K562 (cell line): Measurements from ENCODE around the gene CBFA2T3. TPM values are rescaled to one million over a fixed set of nuclear protein-coding genes. Genes with fewer than 3 reads are reported as not detected.

Experiments
- CBX2 ChIP-seq: fragments of 200-600 bp; sonication (generic); IDR thresholded peaks from one replicate; pipeline ENCODE4 v1.6.1; 2012; ENCODE audit warnings: mild to moderate bottlenecking, low read length, inconsistent platforms; ENCODE audit not compliant: insufficient read depth, poor library complexity, severe bottlenecking
- CBX8 ChIP-seq: fragments of 200-600 bp; sonication (generic); IDR thresholded peaks from 2 replicates; pipeline ENCODE4 v1.6.1; 2012; ENCODE audit warnings: borderline replicate concordance, mixed run types, low read depth, mild to moderate bottlenecking, moderate library complexity, mixed read lengths, low read length, control low read depth, inconsistent platforms; ENCODE audit not compliant: poor library complexity, severe bottlenecking; ENCODE audit errors: extremely low read depth
- EHMT2 ChIP-seq: fragments of 450-650 bp; IDR thresholded peaks from 2 replicates; pipeline ENCODE4 v1.6.1; 2018; ENCODE audit warnings: antibody characterized with exemption
- GTF2F1 ChIP-seq: IDR thresholded peaks from 2 replicates; pipeline ENCODE4 v1.6.1; 2011; ENCODE audit warnings: low read depth, low read length, improper control_type of control experiment
- HDAC2 ChIP-seq: fragments of 450-650 bp; IDR thresholded peaks from 2 replicates; pipeline ENCODE4 v1.6.1; 2016; ENCODE audit warnings: mild to moderate bottlenecking
- HMGN3 ChIP-seq: IDR thresholded peaks from 2 replicates; pipeline ENCODE4 v1.6.1; 2011; ENCODE audit warnings: borderline replicate concordance, low read depth, mild to moderate bottlenecking, mixed read lengths, low read length; ENCODE audit not compliant: insufficient read length; ENCODE audit errors: extremely low read depth
- PHB ChIP-seq: fragments of 250-450 bp; sonication (Bioruptor Pico); IDR thresholded peaks from 2 replicates; pipeline ENCODE4 v1.5.0; 2021
- RBM34 ChIP-seq: fragments of 200-400 bp; formaldehyde crosslinking; IDR thresholded peaks from 2 replicates; pipeline ENCODE4 v1.6.1; 2018; ENCODE audit warnings: low read length, borderline replicate concordance; ENCODE audit not compliant: insufficient read depth
- RFX7 ChIP-seq: fragments of 250-450 bp; sonication (Bioruptor Pico); IDR thresholded peaks from 2 replicates; pipeline ENCODE4 v1.5.1; 2021; ENCODE audit warnings: mild to moderate bottlenecking
- SMAD3 ChIP-seq: fragments of 450-650 bp; formaldehyde crosslinking; conservative IDR thresholded peaks from 2 replicates; pipeline ENCODE4 v1.4.0; 2020; ENCODE audit warnings: mild to moderate bottlenecking
- SMAD4 ChIP-seq: fragments of 250-450 bp; sonication (Bioruptor Pico); conservative IDR thresholded peaks from 2 replicates; pipeline ENCODE4 v1.8.0; 2021; ENCODE audit warnings: inconsistent platforms, mild to moderate bottlenecking, moderate library complexity
- ZNF395 ChIP-seq: fragments of 200-800 bp; sonication (Bioruptor generic); IDR thresholded peaks from 2 replicates; pipeline ENCODE4 v1.6.1; 2017; ENCODE audit warnings: missing genetic modification characterization, missing compliant biosample characterization
- ZNF764 ChIP-seq: fragments of 250-450 bp; sonication (Bioruptor Pico); IDR thresholded peaks from 2 replicates; pipeline ENCODE4 v1.4.0; 2020; ENCODE audit warnings: low read depth, mild to moderate bottlenecking, moderate library complexity
- polyA plus RNA-seq, 8 experiments: library from polyadenylated mRNA; depleted of rRNA in 4 of 8; stranded (reverse) in 5 of 8; unstranded in 3 of 8; fragments of >200 nt; fragmentation: Nextera tagmentation in 2 of 8; fragmentation: Illumina TruSeq in 1 of 8; extraction: Ambion mirVana in 2 of 8; extraction: Trizol in 1 of 8; gene quantifications; 2 replicates each; pipeline versions ENCODE4 v1.2.1 to v1.2.3, GENCODE V29; 2011 to 2014; ENCODE audit warnings: inconsistent platforms in 1 of 8, missing spikeins in 1 of 8
- total RNA-seq, 7 experiments: library from RNA; depleted of rRNA in 6 of 7; stranded (reverse); fragments of >200 nt in 6 of 7; fragmentation: Illumina TruSeq in 2 of 7; extraction: Trizol in 2 of 7; gene quantifications; 2 replicates each; pipeline versions ENCODE4 v1.2.1 to v1.2.3, GENCODE V29; 2011 to 2021; ENCODE audit warnings: low replicate concordance in 1 of 7
- TF ChIP-seq, protein P1 (sequence below): fragments of 150-350 bp; conservative IDR thresholded peaks from 2 replicates; pipeline ENCODE4 v1.6.1; 2014; ENCODE audit warnings: low read length
- TF ChIP-seq, protein P2 (sequence below): fragments of 450-650 bp; IDR thresholded peaks from 2 replicates; pipeline ENCODE4 v1.7.0; 2016; ENCODE audit warnings: borderline replicate concordance
- TF ChIP-seq, protein P3 (sequence below): fragments of 150-350 bp; IDR thresholded peaks from 2 replicates; pipeline ENCODE4 v1.6.1; 2014; ENCODE audit warnings: low read depth, mild to moderate bottlenecking, low read length, borderline replicate concordance

Gene CBFA2T3
- total and polyA plus RNA-seq, 9 of the 15 experiments (the other 6 are each of a cell fraction or from before 2014, with no cell fraction given), result 2.3 to 145 (median 6.7) TPM

- TF ChIP-seq ZNF395 (CRISPR knock-in tag) (peak; percentile 66; the same call in 1 of the 2 replicates), HDAC2 (peak; percentile 49; the same call in 1 of the 2 replicates), HMGN3 (peak; percentile 65), GTF2F1 (no peak), CBX2 (no peak), CBX8 (no peak), EHMT2 (peak; percentile 63; the same call in 1 of the 2 replicates), SMAD4 (CRISPR knock-in tag) (peak; percentile 85), PHB (CRISPR knock-in tag) (no peak), RBM34 (no peak), ZNF764 (no peak), RFX7 (no peak), SMAD3 (CRISPR knock-in tag) (no peak)
- TF ChIP-seq, protein P1, sequence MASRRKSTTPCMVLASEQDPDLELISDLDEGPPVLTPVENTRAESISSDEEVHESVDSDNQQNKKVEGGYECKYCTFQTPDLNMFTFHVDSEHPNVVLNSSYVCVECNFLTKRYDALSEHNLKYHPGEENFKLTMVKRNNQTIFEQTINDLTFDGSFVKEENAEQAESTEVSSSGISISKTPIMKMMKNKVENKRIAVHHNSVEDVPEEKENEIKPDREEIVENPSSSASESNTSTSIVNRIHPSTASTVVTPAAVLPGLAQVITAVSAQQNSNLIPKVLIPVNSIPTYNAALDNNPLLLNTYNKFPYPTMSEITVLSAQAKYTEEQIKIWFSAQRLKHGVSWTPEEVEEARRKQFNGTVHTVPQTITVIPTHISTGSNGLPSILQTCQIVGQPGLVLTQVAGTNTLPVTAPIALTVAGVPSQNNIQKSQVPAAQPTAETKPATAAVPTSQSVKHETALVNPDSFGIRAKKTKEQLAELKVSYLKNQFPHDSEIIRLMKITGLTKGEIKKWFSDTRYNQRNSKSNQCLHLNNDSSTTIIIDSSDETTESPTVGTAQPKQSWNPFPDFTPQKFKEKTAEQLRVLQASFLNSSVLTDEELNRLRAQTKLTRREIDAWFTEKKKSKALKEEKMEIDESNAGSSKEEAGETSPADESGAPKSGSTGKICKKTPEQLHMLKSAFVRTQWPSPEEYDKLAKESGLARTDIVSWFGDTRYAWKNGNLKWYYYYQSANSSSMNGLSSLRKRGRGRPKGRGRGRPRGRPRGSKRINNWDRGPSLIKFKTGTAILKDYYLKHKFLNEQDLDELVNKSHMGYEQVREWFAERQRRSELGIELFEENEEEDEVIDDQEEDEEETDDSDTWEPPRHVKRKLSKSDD, result no peak
- TF ChIP-seq, protein P2, sequence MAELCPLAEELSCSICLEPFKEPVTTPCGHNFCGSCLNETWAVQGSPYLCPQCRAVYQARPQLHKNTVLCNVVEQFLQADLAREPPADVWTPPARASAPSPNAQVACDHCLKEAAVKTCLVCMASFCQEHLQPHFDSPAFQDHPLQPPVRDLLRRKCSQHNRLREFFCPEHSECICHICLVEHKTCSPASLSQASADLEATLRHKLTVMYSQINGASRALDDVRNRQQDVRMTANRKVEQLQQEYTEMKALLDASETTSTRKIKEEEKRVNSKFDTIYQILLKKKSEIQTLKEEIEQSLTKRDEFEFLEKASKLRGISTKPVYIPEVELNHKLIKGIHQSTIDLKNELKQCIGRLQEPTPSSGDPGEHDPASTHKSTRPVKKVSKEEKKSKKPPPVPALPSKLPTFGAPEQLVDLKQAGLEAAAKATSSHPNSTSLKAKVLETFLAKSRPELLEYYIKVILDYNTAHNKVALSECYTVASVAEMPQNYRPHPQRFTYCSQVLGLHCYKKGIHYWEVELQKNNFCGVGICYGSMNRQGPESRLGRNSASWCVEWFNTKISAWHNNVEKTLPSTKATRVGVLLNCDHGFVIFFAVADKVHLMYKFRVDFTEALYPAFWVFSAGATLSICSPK, result 0 out of 2 replicates have a peak, but pooled peaks have one; percentile 38
- TF ChIP-seq, protein P3, sequence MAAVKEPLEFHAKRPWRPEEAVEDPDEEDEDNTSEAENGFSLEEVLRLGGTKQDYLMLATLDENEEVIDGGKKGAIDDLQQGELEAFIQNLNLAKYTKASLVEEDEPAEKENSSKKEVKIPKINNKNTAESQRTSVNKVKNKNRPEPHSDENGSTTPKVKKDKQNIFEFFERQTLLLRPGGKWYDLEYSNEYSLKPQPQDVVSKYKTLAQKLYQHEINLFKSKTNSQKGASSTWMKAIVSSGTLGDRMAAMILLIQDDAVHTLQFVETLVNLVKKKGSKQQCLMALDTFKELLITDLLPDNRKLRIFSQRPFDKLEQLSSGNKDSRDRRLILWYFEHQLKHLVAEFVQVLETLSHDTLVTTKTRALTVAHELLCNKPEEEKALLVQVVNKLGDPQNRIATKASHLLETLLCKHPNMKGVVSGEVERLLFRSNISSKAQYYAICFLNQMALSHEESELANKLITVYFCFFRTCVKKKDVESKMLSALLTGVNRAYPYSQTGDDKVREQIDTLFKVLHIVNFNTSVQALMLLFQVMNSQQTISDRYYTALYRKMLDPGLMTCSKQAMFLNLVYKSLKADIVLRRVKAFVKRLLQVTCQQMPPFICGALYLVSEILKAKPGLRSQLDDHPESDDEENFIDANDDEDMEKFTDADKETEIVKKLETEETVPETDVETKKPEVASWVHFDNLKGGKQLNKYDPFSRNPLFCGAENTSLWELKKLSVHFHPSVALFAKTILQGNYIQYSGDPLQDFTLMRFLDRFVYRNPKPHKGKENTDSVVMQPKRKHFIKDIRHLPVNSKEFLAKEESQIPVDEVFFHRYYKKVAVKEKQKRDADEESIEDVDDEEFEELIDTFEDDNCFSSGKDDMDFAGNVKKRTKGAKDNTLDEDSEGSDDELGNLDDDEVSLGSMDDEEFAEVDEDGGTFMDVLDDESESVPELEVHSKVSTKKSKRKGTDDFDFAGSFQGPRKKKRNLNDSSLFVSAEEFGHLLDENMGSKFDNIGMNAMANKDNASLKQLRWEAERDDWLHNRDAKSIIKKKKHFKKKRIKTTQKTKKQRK, result no peak
Measured at GRCh38 chr16:89020068-89020924, 43.3 kb upstream of the CBFA2T3 start (continued).
